Endodermal cell (in vitro differentiated cells): ENCODE results near the gene ATF7IP2. TPM values are rescaled to one million over a fixed set of nuclear protein-coding genes. Genes with fewer than 3 reads are reported as not detected.

ENCODE experiments used
- DNase-seq: peaks from one replicate; pipeline ENCODE4 v3.0.0-alpha.2; 2017
- H3K27ac ChIP-seq: 2 replicates; pipeline ENCODE4 v1.5.1; 2013; ENCODE audit warnings: mild to moderate bottlenecking, low read depth, low read length, moderate library complexity
- H3K27me3 ChIP-seq: 2 replicates; pipeline ENCODE4 v1.6.1; 2013; ENCODE audit warnings: mild to moderate bottlenecking, low read length, moderate library complexity; ENCODE audit not compliant: insufficient read depth, control insufficient read depth, poor library complexity, severe bottlenecking
- H3K36me3 ChIP-seq: 2 replicates; pipeline ENCODE4 v1.7.0; 2013; ENCODE audit warnings: mild to moderate bottlenecking, low read length, moderate library complexity; ENCODE audit not compliant: control insufficient read depth, insufficient read depth
- H3K4me1 ChIP-seq: one replicate; pipeline ENCODE4 v1.7.0; 2013; ENCODE audit warnings: low read length; ENCODE audit not compliant: control insufficient read depth, insufficient read depth
- H3K4me3 ChIP-seq: 2 replicates; pipeline ENCODE4 v1.5.1; 2013; ENCODE audit warnings: mild to moderate bottlenecking, low read length, moderate library complexity
- H3K9ac ChIP-seq: 2 replicates; pipeline ENCODE4 v1.6.1; 2013; ENCODE audit warnings: mild to moderate bottlenecking, low read length, moderate library complexity; ENCODE audit not compliant: poor library complexity, severe bottlenecking; ENCODE audit errors: extremely low read depth
- H3K9me3 ChIP-seq: 2 replicates; pipeline ENCODE4 v1.6.1; 2013; ENCODE audit warnings: mild to moderate bottlenecking, low read length, moderate library complexity; ENCODE audit not compliant: control insufficient read depth
- H3K27ac Mint-ChIP-seq: 2 replicates; pipeline ENCODE4 v1.8.0; 2020; ENCODE audit warnings: mixed read lengths
- H3K27me3 Mint-ChIP-seq: 2 replicates; pipeline ENCODE4 v1.8.0; 2021; ENCODE audit warnings: mild to moderate bottlenecking, mixed read lengths; ENCODE audit not compliant: insufficient read depth
- H3K36me3 Mint-ChIP-seq: 2 replicates; pipeline ENCODE4 v1.8.0; 2020; ENCODE audit warnings: low read depth, mixed read lengths
- H3K4me1 Mint-ChIP-seq: 2 replicates; pipeline ENCODE4 v1.8.0; 2020; ENCODE audit warnings: mixed read lengths
- H3K4me3 Mint-ChIP-seq: 2 replicates; pipeline ENCODE4 v1.8.0; 2020; ENCODE audit warnings: mild to moderate bottlenecking, moderate library complexity, mixed read lengths
- H3K9me3 Mint-ChIP-seq: 2 replicates; pipeline ENCODE4 v1.8.0; 2020; ENCODE audit warnings: mild to moderate bottlenecking, mixed read lengths
- CTCF ChIP-seq: fragments of 200-600 bp; sonication (generic); conservative IDR thresholded peaks from 2 replicates; pipeline ENCODE4 v1.5.0; 2021; ENCODE audit warnings: antibody characterized with exemption, mild to moderate bottlenecking
- WGBS, 2 experiments: methylation state at CpG; one replicate each; pipeline versions ENCODE4 v1.1.5 to v1.1.7; 2013; ENCODE audit warnings: missing lambda C conversion rate in 2 of 2, mixed read lengths in 1 of 2; ENCODE audit not compliant: insufficient coverage in 1 of 2, insufficient read length in 1 of 2; 5-methylcytosine and 5-hydroxymethylcytosine counted together
- total RNA-seq, 2 donors: library from RNA; stranded (reverse); fragmentation: NEBNext Ultra II Directional in 1 of 2; extraction: Animal tissue kit (Norgen Biotek cat#: 25700) in 1 of 2; gene quantifications; 2 replicates in 1 of 2; 3 replicates in 1 of 2; pipeline ENCODE4 v1.2.1, GENCODE V29; 2021

Gene ATF7IP2
- total RNA-seq, 2 donors from 2014 or later, result 20.5 to 22.8 TPM

GRCh38 chr16:10525214-10525825 is 139.5 kb downstream of the ATF7IP2 start:
- H3K27me3 Mint-ChIP-seq, result no peaks in the 10 kb centered on the region
- no peak for TF ChIP-seq CTCF
- Histone ChIP-seq H3K4me1 (peaks cover under 1% of the 10 kb centered on the region), H3K27ac (no peak overlapping the region), H3K4me3 (no peak overlapping the region), H3K27me3 (no peaks in the 10 kb centered on the region), H3K36me3 (no peaks in the 10 kb centered on the region), H3K9ac (no peak overlapping the region), H3K9me3 (no peaks in the 10 kb centered on the region)
- DNase-seq, result no peak
- WGBS, 2 experiments, result 85 to 100% methylated on average over 4 to 5 of the region's 6 CpGs
- no peak overlapping the region for H3K27ac Mint-ChIP-seq
- no peaks in the 10 kb centered on the region for H3K36me3 Mint-ChIP-seq
- H3K4me3 Mint-ChIP-seq, result no peak overlapping the region
- H3K4me1 Mint-ChIP-seq, result peaks cover 6% of the 10 kb centered on the region
- no peaks in the 10 kb centered on the region for H3K9me3 Mint-ChIP-seq

GRCh38 chr16:10526962-10527361 is 141.1 kb downstream of the ATF7IP2 start:
- no peak overlapping the region for H3K9ac ChIP-seq
- H3K27ac ChIP-seq, result no peak overlapping the region
- no peak for DNase-seq
- H3K4me3 ChIP-seq, result no peak overlapping the region
- Mint-ChIP-seq H3K4me3 (no peak overlapping the region), H3K27me3 (no peaks in the 10 kb centered on the region), H3K36me3 (no peaks in the 10 kb centered on the region), H3K27ac (no peak overlapping the region), H3K9me3 (no peaks in the 10 kb centered on the region), H3K4me1 (peaks cover 8% of the 10 kb centered on the region)
- TF ChIP-seq CTCF, result no peak
- H3K9me3 ChIP-seq, result no peaks in the 10 kb centered on the region
- 95 to 96% methylated on average over 6 to 7 of the region's 7 CpGs for WGBS, 2 experiments
- H3K27me3 ChIP-seq, result no peaks in the 10 kb centered on the region
- H3K4me1 ChIP-seq, result peaks cover 4% of the 10 kb centered on the region
- H3K36me3 ChIP-seq, result no peaks in the 10 kb centered on the region

- H3K4me3 ChIP-seq, result no peak overlapping the region
- TF ChIP-seq CTCF, result no peak
- no peak overlapping the region for H3K4me3 Mint-ChIP-seq
- DNase-seq, result no peak
- no peak overlapping the region for H3K27ac ChIP-seq
- no peak overlapping the region for H3K27ac Mint-ChIP-seq
- peaks cover 4% of the 10 kb centered on the region for H3K4me1 ChIP-seq
- H3K27me3 ChIP-seq, result no peaks in the 10 kb centered on the region
- no peaks in the 10 kb centered on the region for H3K9me3 ChIP-seq
- H3K36me3 Mint-ChIP-seq, result no peaks in the 10 kb centered on the region
- H3K36me3 ChIP-seq, result no peaks in the 10 kb centered on the region
- 98% methylated on average over 7 of the region's 8 CpGs; no CpG with 5 or more reads in 1 of the 2 experiments for WGBS, 2 experiments
- H3K9ac ChIP-seq, result no peak overlapping the region
- no peaks in the 10 kb centered on the region for H3K9me3 Mint-ChIP-seq
- H3K4me1 Mint-ChIP-seq, result peaks cover 8% of the 10 kb centered on the region
- no peaks in the 10 kb centered on the region for H3K27me3 Mint-ChIP-seq
Measured at GRCh38 chr16:10528635-10529034, 142.8 kb downstream of the ATF7IP2 start.
